Stimulated activated CD4-positive, alpha-beta T cell treated with anti-CD3 and anti-CD28 coated beads, Interleukin-15, amount 100 ng/mL, for 1 hour (primary cell): Measurements from ENCODE around the gene AMPD2.
"Not testable (repeated sequence)": the region's sequence is repeated elsewhere in the genome, so short reads cannot be mapped to it uniquely, and the experiment has no call there.

Experiments
- DNase-seq, 2 donors: peaks; one replicate each; pipeline ENCODE4 v3.0.0-alpha.2; 2020; ENCODE audit warnings: low read depth in 1 of 2, low spot score in 1 of 2

AMPD2 gene

GRCh38 chr1:109676683-109677381 is 57.2 kb downstream of the AMPD2 start:
- not testable (repeated sequence) for DNase-seq

GRCh38 chr1:109677459-109677858 is 57.8 kb downstream of the AMPD2 start:
- no peak for DNase-seq

- not testable (repeated sequence) for DNase-seq
Measured at GRCh38 chr1:109678637-109679036, 59.0 kb downstream of the AMPD2 start.
